GM19467 (cell line): ENCODE measurements around the gene MSANTD4.
A peak's percentile ranks its signal among the peaks of the same experiment; 100 is the strongest.
"Not testable (repeated sequence)": the region's sequence is repeated elsewhere in the genome, so short reads cannot be mapped to it uniquely, and the experiment has no call there.

Source experiments
- ATAC-seq: cut with Tn5 transposase; IDR thresholded peaks from one replicate; pipeline ENCODE4 v1.9.1; 2021; ENCODE audit warnings: mild to moderate bottlenecking, moderate library complexity; ENCODE audit not compliant: unreplicated experiment

The MSANTD4 gene

GRCh38 chr11:106021967-106022794, at the start of gene MSANTD4:
MSANTD4 (minus strand) TSS chr11:106022240; CDS start chr11:106010917, 11,323 bp downstream.
- peak; percentile 99 for ATAC-seq

- no peak for ATAC-seq
Observed at GRCh38 chr11:106070606-106071005, 48.6 kb upstream of the MSANTD4 start.

- ATAC-seq, result no peak
Observed at GRCh38 chr11:106063009-106063408, 41.0 kb upstream of the MSANTD4 start.

- no peak for ATAC-seq
Observed at GRCh38 chr11:106061954-106062949, 40.2 kb upstream of the MSANTD4 start.

- ATAC-seq, result no peak
Observed at GRCh38 chr11:106061249-106061784, 39.3 kb upstream of the MSANTD4 start.

GRCh38 chr11:106059617-106060016, 37.6 kb upstream of the MSANTD4 start:
- ATAC-seq, result no peak

GRCh38 chr11:106058377-106058776, 36.3 kb upstream of the MSANTD4 start:
- ATAC-seq, result not testable (repeated sequence)

- ATAC-seq, result no peak
Observed at GRCh38 chr11:106051103-106051502, 29.1 kb upstream of the MSANTD4 start.

GRCh38 chr11:106049727-106050476, 27.9 kb upstream of the MSANTD4 start:
- no peak for ATAC-seq

- no peak for ATAC-seq
Observed at GRCh38 chr11:106047631-106048030, 25.6 kb upstream of the MSANTD4 start.

GRCh38 chr11:106043540-106043939, 21.5 kb upstream of the MSANTD4 start:
- no peak for ATAC-seq

- ATAC-seq, result no peak
Observed at GRCh38 chr11:106032861-106033260, 10.8 kb upstream of the MSANTD4 start.

GRCh38 chr11:106031936-106032335, 9.9 kb upstream of the MSANTD4 start:
- ATAC-seq, result no peak

GRCh38 chr11:106031202-106031810, 9.3 kb upstream of the MSANTD4 start:
- no peak for ATAC-seq

GRCh38 chr11:106030609-106031008, 8.6 kb upstream of the MSANTD4 start:
- no peak for ATAC-seq

GRCh38 chr11:106022795-106023275, 795 bp upstream of the MSANTD4 start:
- no peak for ATAC-seq

- peak; percentile 7 for ATAC-seq
Observed at GRCh38 chr11:106021181-106021966, 666 bp downstream of the MSANTD4 start.

GRCh38 chr11:106017093-106017492, 4.9 kb downstream of the MSANTD4 start:
- ATAC-seq, result no peak

- no peak for ATAC-seq
Observed at GRCh38 chr11:106015066-106015465, 7.0 kb downstream of the MSANTD4 start.
